RPMI7951 (cell line): ENCODE measurements around the gene SV2B. TPM values are rescaled to one million over a fixed set of nuclear protein-coding genes. Genes with fewer than 3 reads are reported as not detected.

Experiments
- DNase-seq: peaks from one replicate; pipeline ENCODE4 v3.0.0-alpha.2; 2012; ENCODE audit warnings: low read depth
- total RNA-seq: library from RNA; depleted of rRNA; stranded (reverse); fragments of >200 nt; shearing (Covaris generic); gene quantifications from 2 replicates; pipeline ENCODE4 v1.2.3, GENCODE V29; 2014

Gene SV2B
- total RNA-seq, 1 experiment from 2014 or later = not detected

DNA sequence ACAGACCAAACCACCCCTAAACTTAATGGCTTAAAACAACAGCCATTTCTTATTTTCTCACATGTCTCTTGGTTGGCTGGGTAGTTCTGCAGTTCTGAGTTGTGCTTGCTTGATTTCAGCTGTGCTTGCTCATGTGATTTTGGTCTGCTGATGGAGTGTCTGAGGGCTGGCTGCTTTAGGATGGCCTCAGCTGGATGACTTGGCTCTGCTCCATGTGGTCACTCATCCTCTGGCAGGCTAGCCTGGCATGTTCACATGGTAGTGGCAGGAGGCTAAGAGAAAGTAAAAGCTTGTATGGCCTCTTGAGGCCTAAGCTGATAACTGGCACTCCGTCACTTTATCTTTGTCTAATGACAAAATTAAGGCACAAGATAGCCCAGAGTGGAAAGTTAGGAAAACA lies 4.1 kb downstream of the SV2B start:
- peak; percentile 19 for DNase-seq

- no peak for DNase-seq
These were observed 8.4 kb downstream of the SV2B start for GRCh38 chr15:91108421-91108820.

DNA sequence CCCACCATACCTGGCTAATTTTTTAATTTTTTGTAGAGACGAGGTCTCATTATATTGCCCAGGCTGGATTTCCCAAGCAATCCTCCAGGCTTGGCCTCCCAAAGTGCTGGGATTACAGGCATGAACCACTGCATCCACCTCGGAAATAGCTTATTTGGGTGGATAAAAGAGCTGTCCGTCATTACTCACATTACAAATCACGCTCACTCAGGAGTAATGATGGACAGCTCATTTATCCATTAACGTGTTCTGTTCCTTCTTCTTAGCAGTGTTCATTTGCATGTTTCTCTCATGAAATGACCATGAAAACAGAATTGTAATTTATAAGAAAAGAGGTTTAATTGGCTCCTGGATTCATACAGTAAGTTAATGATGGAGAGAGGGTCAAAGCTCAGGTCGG lies 9.8 kb downstream of the SV2B start:
- no peak for DNase-seq

DNA sequence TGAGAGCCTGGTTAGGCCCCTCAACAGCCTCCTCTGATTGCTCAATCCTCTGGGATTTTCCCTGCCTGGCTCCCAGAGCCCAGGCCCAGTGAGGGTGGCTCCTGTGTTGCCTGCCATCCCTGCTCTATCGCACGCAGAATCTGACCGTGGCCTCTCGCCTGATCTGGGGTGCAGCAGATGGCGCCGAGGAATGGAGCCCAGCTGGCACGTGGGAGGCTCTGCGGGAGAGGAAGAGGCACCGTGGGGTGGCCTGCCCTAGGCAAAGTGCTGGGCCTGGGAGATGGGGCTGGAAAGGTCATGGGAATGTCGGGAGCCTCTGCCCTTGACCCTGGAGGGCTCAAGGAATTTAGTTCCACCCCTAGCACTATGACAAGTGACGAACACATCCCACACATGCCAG lies 10.3 kb downstream of the SV2B start:
- no peak for DNase-seq

DNA sequence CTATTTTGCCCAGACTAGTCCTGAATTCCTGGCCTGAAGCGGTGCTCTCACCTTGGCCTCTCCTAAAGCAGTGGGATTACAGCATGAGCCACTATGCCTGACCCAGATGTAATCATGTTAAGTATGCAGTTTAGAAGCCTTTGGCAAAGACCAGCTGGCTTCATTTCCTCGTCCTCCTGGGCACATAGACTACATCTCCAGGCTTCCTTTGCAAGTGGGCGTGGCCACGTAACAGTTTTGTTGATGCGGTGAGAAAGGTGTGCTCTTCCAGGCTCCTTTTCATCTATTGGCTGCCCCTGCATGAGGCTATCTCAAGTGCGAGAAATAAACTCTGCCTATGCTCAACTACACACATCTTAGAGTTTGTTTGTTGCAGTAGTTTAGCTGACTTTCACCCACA lies 13.0 kb downstream of the SV2B start:
- DNase-seq = no peak

- no peak for DNase-seq
These were observed 14.2 kb downstream of the SV2B start for GRCh38 chr15:91114301-91114700.

DNA sequence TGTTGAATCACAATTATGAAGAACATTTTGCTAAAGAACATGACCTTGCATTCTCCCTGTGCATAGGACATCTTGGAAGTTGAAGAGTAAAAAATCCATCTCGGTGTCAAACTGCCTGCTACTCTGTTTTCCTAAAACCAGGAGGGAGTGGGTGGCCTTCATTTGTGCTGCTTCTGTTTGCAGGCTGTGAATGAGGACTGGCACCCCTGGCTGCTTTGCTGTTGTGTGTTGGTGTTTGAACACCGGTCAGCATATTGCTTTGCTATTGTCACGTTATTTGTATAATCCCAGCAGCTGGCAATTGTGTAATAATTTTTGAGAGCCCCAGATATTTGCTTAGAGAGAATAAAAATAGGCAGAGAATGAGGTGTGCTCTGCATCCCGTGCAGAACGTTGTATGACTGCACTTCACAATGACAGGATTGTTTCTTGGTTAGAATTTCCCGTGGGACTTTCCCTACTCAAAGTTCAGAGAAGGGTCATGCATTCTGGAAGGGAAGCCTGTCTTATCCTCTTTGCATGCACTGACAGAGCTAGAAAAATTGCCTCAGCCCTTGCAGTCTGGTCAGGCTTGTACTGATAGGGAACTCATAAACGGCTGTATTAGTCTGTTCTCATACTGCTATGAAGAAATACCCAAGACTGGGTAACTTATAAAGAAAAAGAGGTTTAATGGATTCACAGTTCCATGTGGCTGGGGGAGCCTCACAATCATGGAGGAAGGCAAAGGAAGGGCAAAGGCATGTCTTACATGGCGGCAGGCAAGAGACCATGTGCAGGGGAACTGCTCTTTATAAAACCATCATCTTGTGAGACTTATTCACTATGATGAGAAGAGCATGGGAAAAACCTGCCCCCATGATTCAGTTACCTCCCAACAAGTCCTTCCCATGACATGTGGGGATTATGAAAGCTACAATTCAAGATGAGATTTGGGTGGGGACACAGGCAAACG lies 16.3 kb downstream of the SV2B start:
- peak; percentile 32 for DNase-seq

- no peak for DNase-seq
These were observed 17.3 kb downstream of the SV2B start for GRCh38 chr15:91117375-91117774.

GRCh38 chr15:91118817-91119590 lies 18.9 kb downstream of the SV2B start:
- DNase-seq = no peak

- DNase-seq = no peak
These were observed 22.2 kb downstream of the SV2B start for GRCh38 chr15:91122296-91122695.

- DNase-seq = no peak
These were observed 24.1 kb downstream of the SV2B start for GRCh38 chr15:91124132-91124531.

GRCh38 chr15:91125162-91125561 lies 25.1 kb downstream of the SV2B start:
- no peak for DNase-seq

- DNase-seq = no peak
These were observed 26.0 kb downstream of the SV2B start for GRCh38 chr15:91126080-91126479.

DNA sequence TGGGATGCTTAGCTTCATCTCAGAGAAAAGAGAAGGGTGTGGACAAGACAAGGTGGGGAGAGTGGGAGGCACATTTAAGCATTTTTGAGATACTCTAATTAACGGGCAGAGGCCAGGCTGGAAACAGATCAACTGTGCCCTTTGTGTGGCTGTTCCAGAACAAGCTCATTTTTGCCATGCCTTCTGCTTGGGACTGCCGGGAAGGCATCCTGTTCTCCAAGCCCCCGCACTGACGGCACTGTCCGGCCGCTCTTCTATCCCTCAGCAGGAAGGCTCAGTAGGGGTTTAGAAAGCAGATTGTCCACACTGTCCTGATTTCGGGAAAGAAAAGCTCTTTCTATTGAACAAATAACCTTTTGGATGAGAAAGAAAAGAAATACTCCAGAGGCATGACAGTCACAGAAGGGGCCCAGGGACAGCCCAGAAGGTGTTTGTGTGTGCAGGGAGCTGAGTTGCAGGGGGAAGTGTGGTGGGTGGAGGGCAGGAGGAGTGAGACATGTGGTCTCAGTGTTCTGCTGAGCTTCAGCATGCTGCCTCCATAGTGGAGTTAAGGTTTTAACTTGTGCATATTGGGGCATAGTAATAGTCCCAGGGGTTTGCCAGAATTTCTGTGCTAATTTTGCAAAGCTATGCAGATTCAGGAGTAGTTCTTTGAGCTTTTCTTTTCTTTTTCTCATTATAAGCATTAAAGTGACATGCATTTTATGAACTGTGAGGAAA lies 27.3 kb downstream of the SV2B start:
- no peak for DNase-seq

- no peak for DNase-seq
These were observed 28.0 kb downstream of the SV2B start for GRCh38 chr15:91128016-91128415.

- DNase-seq = no peak
These were observed 29.4 kb downstream of the SV2B start for GRCh38 chr15:91129436-91129835.

DNA sequence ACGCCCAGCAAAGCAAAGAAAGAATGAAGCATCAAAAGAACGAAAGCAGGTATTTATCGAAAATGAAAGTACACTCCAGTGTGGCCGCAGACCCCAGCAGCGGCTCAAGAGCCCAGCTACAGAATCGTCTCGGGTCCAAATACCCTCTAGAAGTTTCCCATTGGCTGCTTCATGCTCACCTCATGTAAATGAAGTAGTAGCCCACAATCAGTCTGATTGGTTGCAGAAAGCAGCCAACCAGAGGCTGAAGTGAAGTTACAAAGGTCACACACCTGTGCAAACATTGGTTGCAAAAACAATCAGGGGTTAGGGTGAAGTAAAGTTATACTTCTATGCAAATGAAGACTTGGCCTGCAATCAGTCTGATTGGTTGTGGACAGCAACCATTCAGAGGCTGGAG lies 32.0 kb downstream of the SV2B start:
- no peak for DNase-seq

DNA sequence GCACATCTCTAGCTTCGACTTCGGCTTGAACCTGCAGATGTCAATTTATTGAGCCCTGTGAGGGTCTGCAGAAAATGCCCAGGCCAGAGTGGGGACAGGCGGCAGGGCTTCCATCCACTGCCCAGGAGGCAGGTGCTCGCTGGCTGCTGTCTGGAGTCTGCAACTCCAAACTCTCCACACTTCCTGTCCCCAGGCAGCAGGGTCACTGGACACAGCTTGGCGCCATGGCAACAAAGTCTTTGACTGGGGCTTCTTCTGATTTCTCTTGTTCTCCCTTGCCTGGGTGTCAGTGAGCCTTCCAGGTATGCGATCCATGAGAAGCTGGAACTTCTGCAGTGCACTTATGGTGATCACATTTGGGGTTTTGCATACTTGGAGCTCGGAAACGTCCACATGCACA lies 33.5 kb downstream of the SV2B start:
- DNase-seq = no peak

- DNase-seq = no peak
These were observed 35.4 kb downstream of the SV2B start for GRCh38 chr15:91135201-91136130.

DNA sequence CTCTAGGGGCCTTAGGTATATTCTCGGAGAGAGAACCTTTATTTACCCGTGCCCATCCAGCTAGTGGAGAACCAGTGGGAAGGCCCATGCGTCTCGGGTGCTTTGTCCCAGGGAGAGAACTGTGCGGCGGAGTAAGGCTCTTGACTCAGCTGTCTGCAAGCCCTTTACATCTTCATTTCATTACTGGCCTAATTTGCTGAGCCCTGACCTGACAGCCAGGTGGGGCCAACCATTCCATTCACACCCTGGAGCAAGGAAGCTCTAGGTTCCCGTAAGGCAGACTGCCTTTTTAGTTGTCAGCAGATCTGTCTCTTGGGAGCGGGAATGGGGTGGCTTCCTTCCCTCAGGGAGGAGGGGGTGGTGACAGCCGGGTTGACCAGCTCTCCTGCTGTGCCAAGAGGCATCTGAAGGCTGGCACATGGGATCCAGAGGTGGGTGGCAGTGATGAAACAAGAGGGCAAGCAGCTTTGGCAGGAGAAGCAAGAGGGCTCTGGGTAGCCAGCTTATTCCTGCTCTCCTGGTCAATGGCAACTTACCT lies 36.4 kb downstream of the SV2B start:
- DNase-seq = no peak

GRCh38 chr15:91140601-91141000 lies 40.5 kb downstream of the SV2B start:
- no peak for DNase-seq
